Cerebellar cortex (tissue), 1 donor: Measurements from ENCODE around the gene RTRAF.

Experiments used
- DNase-seq: peaks from one replicate; pipeline ENCODE4 v3.0.0-alpha.2; 2015; ENCODE audit warnings: low spot score

Gene RTRAF

GRCh38 chr14:51996148-51996746 lies 6.9 kb downstream of the RTRAF start:
- no peak for DNase-seq

GRCh38 chr14:51998348-51998747 lies 9.0 kb downstream of the RTRAF start:
- DNase-seq: no peak

GRCh38 chr14:51999084-51999483 lies 9.7 kb downstream of the RTRAF start:
- no peak for DNase-seq

- no peak for DNase-seq
These were observed 10.8 kb downstream of the RTRAF start for GRCh38 chr14:52000019-52000582.

- DNase-seq: no peak
These were observed 11.3 kb downstream of the RTRAF start for GRCh38 chr14:52000696-52001095.

GRCh38 chr14:52002542-52002941 lies 13.2 kb downstream of the RTRAF start:
- no peak for DNase-seq

- no peak for DNase-seq
These were observed 14.0 kb downstream of the RTRAF start for GRCh38 chr14:52003324-52003723.

GRCh38 chr14:52005625-52006024 lies 16.3 kb downstream of the RTRAF start:
- DNase-seq: no peak

GRCh38 chr14:52006361-52006760 lies 17.0 kb downstream of the RTRAF start:
- DNase-seq: no peak

- DNase-seq: no peak
These were observed 17.9 kb downstream of the RTRAF start for GRCh38 chr14:52007211-52007610.

GRCh38 chr14:52007637-52008036 lies 18.3 kb downstream of the RTRAF start:
- DNase-seq: no peak

- DNase-seq: no peak
These were observed 18.8 kb downstream of the RTRAF start for GRCh38 chr14:52008136-52008535.

GRCh38 chr14:52010173-52010693 lies 20.9 kb downstream of the RTRAF start:
- no peak for DNase-seq

GRCh38 chr14:52011523-52011922 lies 22.2 kb downstream of the RTRAF start:
- no peak for DNase-seq

GRCh38 chr14:52012635-52013034 lies 23.3 kb downstream of the RTRAF start:
- no peak for DNase-seq

GRCh38 chr14:52013984-52014600 lies 24.7 kb downstream of the RTRAF start:
- no peak for DNase-seq

GRCh38 chr14:52014601-52015267 lies 25.4 kb downstream of the RTRAF start:
- DNase-seq: no peak

- peak; percentile 55 for DNase-seq
These were observed 26.2 kb downstream of the RTRAF start for GRCh38 chr14:52015411-52016030.

- no peak for DNase-seq
These were observed 28.9 kb downstream of the RTRAF start for GRCh38 chr14:52018252-52018651.

- no peak for DNase-seq
These were observed 29.6 kb downstream of the RTRAF start for GRCh38 chr14:52018970-52019369.

- DNase-seq: no peak
These were observed 30.9 kb downstream of the RTRAF start for GRCh38 chr14:52020161-52020714.
